ENCODE measurements around the gene S100A7. TPM values are rescaled to one million over a fixed set of nuclear protein-coding genes. Genes with fewer than 3 reads are reported as not detected.

S100A7 gene
- total and polyA plus RNA-seq, 2 of the 4 experiments (the other 2 are of a cell fraction): not detected

DNA sequence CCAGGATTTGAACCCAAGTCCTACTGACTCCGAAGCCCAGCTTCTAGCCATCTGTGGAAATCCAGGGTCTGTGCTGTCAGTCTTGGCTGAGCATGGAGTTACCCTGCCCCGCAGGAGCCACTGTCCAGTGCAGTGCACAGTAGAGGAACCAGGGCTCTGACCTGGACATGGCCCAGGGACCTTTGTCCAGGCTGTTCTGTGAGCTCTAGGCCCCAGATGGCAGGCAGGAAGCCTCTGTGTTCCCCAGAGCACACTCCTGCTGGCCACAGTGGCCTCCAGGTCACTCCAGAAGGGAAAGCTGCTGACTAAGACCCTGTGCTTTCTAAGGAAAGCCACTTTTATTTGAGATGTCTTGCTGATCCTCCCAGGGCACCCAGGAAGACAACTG lies 30.3 kb downstream of the S100A7 start:
- Histone ChIP-seq H3K14ac (replicated peaks; ENCODE audit: low read depth, low read length) (no peak overlapping the region), H3K79me1 (ENCODE audit: low read depth in 1 of 2, low read length in 2 of 2) (no peaks in the 10 kb centered on the region), H3K4me3 (ENCODE audit: insufficient read depth, low read depth, low read length) (no peak overlapping the region), H3K4me1 (ENCODE audit: control insufficient read depth, insufficient read depth, low read length) (no peaks in the 10 kb centered on the region), H2BK5ac (ENCODE audit: low read depth, low read length, poor library complexity, severe bottlenecking) (no peak overlapping the region), H4K20me1 (ENCODE audit: insufficient read depth, low read length) (no peaks in the 10 kb centered on the region), H2BK15ac (ENCODE audit: low read depth, low read length) (no peak overlapping the region), H3K9ac (ENCODE audit: low read depth, low read length) (no peak overlapping the region), H3K23ac (ENCODE audit: low read depth, low read length) (no peak overlapping the region), H3K9me1 (ENCODE audit: insufficient read depth, low read length) (peaks cover 3% of the 10 kb centered on the region; the same call in 1 of the 2 replicates), H3K27me3 (ENCODE audit: control insufficient read depth, insufficient read depth, low read length) (peaks cover 6% of the 10 kb centered on the region), H2AK5ac (ENCODE audit: low read depth, low read length) (no peak overlapping the region), H3K18ac (ENCODE audit: low read depth, low read length) (no peak overlapping the region), H3K9me3 (ENCODE audit: control insufficient read depth, insufficient read depth, low read length) (no peaks in the 10 kb centered on the region), H3K36me3 (ENCODE audit: control insufficient read depth, insufficient read depth, low read length) (no peaks in the 10 kb centered on the region), H4K8ac (ENCODE audit: low read depth in 2 of 2, low read length in 2 of 2) (no peak overlapping the region), H3K4ac (ENCODE audit: low read depth, low read length) (no peak overlapping the region), H3K4me2 (ENCODE audit: low read depth, low read length) (no peak overlapping the region), H2BK20ac (ENCODE audit: low read depth, low read length) (no peak overlapping the region), H2BK120ac (ENCODE audit: low read depth, low read length) (no peak overlapping the region), H3K56ac (ENCODE audit: extremely low read depth, insufficient read depth, low read length) (no peak overlapping the region), H3K27ac (ENCODE audit: insufficient read depth, low read length) (no peak overlapping the region), H2AK9ac (replicated peaks; ENCODE audit: low read depth, low read length, poor library complexity) (no peak overlapping the region), H2AFZ (replicated peaks; ENCODE audit: low read length, poor library complexity) (no peak overlapping the region), H4K91ac (ENCODE audit: insufficient read depth, low read depth, low read length) (no peak overlapping the region), H4K5ac (ENCODE audit: low read depth, low read length) (no peak overlapping the region)
- dilution Hi-C loops (cut with HindIII; ENCODE audit: low sequenced_read_pairs, unreplicated experiment) (no loop called here), intact Hi-C loops (cut with micrococcal nuclease) (no loop called here), in situ Hi-C loops (cut with MboI; ENCODE audit: low sequenced_read_pairs) (no loop called here)
- POLR2A ChIA-PET (ENCODE audit: unreplicated experiment): no interaction called here
- TF ChIP-seq BHLHE40 (IDR thresholded peaks at IDR 0.05; ENCODE audit: low read depth, low read length) (no peak), POLR2A (IDR thresholded peaks at IDR 0.05; ENCODE audit: low read depth, low read length) (no peak), CEBPB (IDR thresholded peaks at IDR 0.05; ENCODE audit: low read depth, low read length) (no peak), CHD1 (IDR thresholded peaks at IDR 0.05; ENCODE audit: low read depth, low read length) (no peak), MAFK (IDR thresholded peaks at IDR 0.05; ENCODE audit: low read depth, low read length) (no peak), MAZ (IDR thresholded peaks at IDR 0.05; ENCODE audit: borderline replicate concordance, low read depth, low read length) (no peak), FOS (IDR thresholded peaks at IDR 0.05; ENCODE audit: low read depth, low read length) (no peak), MXI1 (IDR thresholded peaks at IDR 0.05; ENCODE audit: borderline replicate concordance, low read depth, low read length) (no peak), RAD21 (IDR thresholded peaks at IDR 0.05; ENCODE audit: low read length) (no peak), RCOR1 (IDR thresholded peaks at IDR 0.05; ENCODE audit: insufficient replicate concordance, low read length) (no peak), RFX5 (IDR thresholded peaks at IDR 0.05; ENCODE audit: low read depth, low read length) (no peak), NFE2L2 (IDR thresholded peaks at IDR 0.05; ENCODE audit: low read depth, low read length) (no peak), SMC3 (IDR thresholded peaks at IDR 0.05; ENCODE audit: low read depth, low read length) (no peak)
- TF ChIP-seq, protein P1, sequence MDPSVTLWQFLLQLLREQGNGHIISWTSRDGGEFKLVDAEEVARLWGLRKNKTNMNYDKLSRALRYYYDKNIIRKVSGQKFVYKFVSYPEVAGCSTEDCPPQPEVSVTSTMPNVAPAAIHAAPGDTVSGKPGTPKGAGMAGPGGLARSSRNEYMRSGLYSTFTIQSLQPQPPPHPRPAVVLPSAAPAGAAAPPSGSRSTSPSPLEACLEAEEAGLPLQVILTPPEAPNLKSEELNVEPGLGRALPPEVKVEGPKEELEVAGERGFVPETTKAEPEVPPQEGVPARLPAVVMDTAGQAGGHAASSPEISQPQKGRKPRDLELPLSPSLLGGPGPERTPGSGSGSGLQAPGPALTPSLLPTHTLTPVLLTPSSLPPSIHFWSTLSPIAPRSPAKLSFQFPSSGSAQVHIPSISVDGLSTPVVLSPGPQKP (IDR thresholded peaks at IDR 0.05; ENCODE audit: borderline replicate concordance, low read depth, low read length): no peak
- TF ChIP-seq, protein P2, sequence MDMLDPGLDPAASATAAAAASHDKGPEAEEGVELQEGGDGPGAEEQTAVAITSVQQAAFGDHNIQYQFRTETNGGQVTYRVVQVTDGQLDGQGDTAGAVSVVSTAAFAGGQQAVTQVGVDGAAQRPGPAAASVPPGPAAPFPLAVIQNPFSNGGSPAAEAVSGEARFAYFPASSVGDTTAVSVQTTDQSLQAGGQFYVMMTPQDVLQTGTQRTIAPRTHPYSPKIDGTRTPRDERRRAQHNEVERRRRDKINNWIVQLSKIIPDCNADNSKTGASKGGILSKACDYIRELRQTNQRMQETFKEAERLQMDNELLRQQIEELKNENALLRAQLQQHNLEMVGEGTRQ (IDR thresholded peaks at IDR 0.05; ENCODE audit: low read depth, low read length): no peak
- TF ChIP-seq, protein P3, sequence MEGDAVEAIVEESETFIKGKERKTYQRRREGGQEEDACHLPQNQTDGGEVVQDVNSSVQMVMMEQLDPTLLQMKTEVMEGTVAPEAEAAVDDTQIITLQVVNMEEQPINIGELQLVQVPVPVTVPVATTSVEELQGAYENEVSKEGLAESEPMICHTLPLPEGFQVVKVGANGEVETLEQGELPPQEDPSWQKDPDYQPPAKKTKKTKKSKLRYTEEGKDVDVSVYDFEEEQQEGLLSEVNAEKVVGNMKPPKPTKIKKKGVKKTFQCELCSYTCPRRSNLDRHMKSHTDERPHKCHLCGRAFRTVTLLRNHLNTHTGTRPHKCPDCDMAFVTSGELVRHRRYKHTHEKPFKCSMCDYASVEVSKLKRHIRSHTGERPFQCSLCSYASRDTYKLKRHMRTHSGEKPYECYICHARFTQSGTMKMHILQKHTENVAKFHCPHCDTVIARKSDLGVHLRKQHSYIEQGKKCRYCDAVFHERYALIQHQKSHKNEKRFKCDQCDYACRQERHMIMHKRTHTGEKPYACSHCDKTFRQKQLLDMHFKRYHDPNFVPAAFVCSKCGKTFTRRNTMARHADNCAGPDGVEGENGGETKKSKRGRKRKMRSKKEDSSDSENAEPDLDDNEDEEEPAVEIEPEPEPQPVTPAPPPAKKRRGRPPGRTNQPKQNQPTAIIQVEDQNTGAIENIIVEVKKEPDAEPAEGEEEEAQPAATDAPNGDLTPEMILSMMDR (conservative IDR thresholded peaks at IDR 0.05; ENCODE audit: low read depth, low read length): no peak
- WGBS, 2 experiments (ENCODE audit: extremely low coverage in 2 of 2, insufficient read length in 1 of 2): 14% methylated on average over 1 of the region's 2 CpGs; no CpG with 5 or more reads in 1 of the 2 experiments
- ATAC-seq (ENCODE audit: low read depth) (no peak), DNase-seq (no peak)
- CTCF ChIA-PET: no interaction called here
- BruUV-seq (replicated peaks): no TSS peak

Data from IMR-90 (cell line).